Endothelial cell of umbilical vein (primary cell): Measurements from ENCODE around the gene ZNF580. TPM values are rescaled to one million over a fixed set of nuclear protein-coding genes. Genes with fewer than 3 reads are reported as not detected.
A peak's percentile ranks its signal among the peaks of the same experiment; 100 is the strongest.

Experiments
- BruUV-seq: library from RNA; stranded (reverse); fragments of 400-500 nt; replicated peaks from 2 replicates; lab custom pipeline; 2021; lab: Mats Ljungman, UMichigan
- CTCF ChIA-PET: fragments of 300-600, 350-600 bp; sonication (Branson Sonifier 250); formaldehyde crosslinking; loops from one replicate; lab custom pipeline; 2021; ENCODE audit warnings: antibody characterized with exemption, inconsistent platforms; lab: Charles Lee
- POLR2A ChIA-PET: fragments of 300-600, 350-600 bp; sonication (Branson Sonifier 250); formaldehyde crosslinking; loops from one replicate; lab custom pipeline; 2021; ENCODE audit warnings: antibody characterized with exemption, inconsistent platforms; lab: Charles Lee
- DNase-seq: peaks from one replicate; pipeline ENCODE4 v3.0.0-alpha.2; 2011; ENCODE audit warnings: low read depth, low spot score
- FAIRE-seq: peaks from 2 replicates; lab custom pipeline; 2011; peaks lifted over from hg19 to GRCh38; lab: Jason Lieb, UNC
- H2AFZ ChIP-seq: 2 replicates; pipeline ENCODE4 v1.6.0; 2012; ENCODE audit warnings: low read depth, low read length, control low read depth, inconsistent platforms
- H3K27ac ChIP-seq: 2 replicates; pipeline ENCODE4 v1.5.1; 2011; ENCODE audit warnings: low read depth, mild to moderate bottlenecking, control low read depth, low read length, moderate library complexity; ENCODE audit not compliant: insufficient read depth
- H3K27me3 ChIP-seq, 2 experiments: 2 replicates each; pipeline versions ENCODE4 v1.6.0 to v1.6.1; 2011; ENCODE audit warnings: low read length in 2 of 2, mixed read lengths in 1 of 2; ENCODE audit not compliant: control insufficient read depth in 2 of 2, insufficient read depth in 2 of 2
- H3K36me3 ChIP-seq, 2 experiments: 2 replicates in 1 of 2; 3 replicates in 1 of 2; pipeline ENCODE4 v1.5.1; 2011; ENCODE audit warnings: low read length in 2 of 2, mild to moderate bottlenecking in 1 of 2, moderate library complexity in 1 of 2; ENCODE audit not compliant: control insufficient read depth in 2 of 2, insufficient read depth in 2 of 2; ENCODE audit errors: extremely low read depth in 1 of 2
- H3K4me1 ChIP-seq: 3 replicates; pipeline ENCODE4 v1.5.1; 2011; ENCODE audit warnings: mild to moderate bottlenecking, low read length; ENCODE audit not compliant: control insufficient read depth, insufficient read depth; ENCODE audit errors: extremely low read depth
- H3K4me2 ChIP-seq: 2 replicates; pipeline ENCODE4 v1.6.1; 2011; ENCODE audit warnings: low read length, control low read depth, mixed read lengths; ENCODE audit not compliant: insufficient read depth
- H3K4me3 ChIP-seq, 3 experiments: fragments of 200-600 bp in 1 of 3; sonication (generic), shearing (Covaris generic) in 1 of 3; replicated peaks in 1 of 3; 2 replicates each; pipeline ENCODE4 v1.5.1; 2011 to 2016; ENCODE audit warnings: control low read depth in 3 of 3, low read length in 3 of 3, mild to moderate bottlenecking in 2 of 3, inconsistent platforms in 1 of 3, low read depth in 1 of 3, moderate library complexity in 1 of 3; ENCODE audit not compliant: insufficient read depth in 1 of 3
- H3K79me2 ChIP-seq: 2 replicates; pipeline ENCODE4 v1.6.0; 2012; ENCODE audit warnings: low read length, inconsistent platforms; ENCODE audit not compliant: control insufficient read depth, insufficient read depth
- H3K9ac ChIP-seq: replicated peaks from 2 replicates; pipeline ENCODE3; 2011; ENCODE audit warnings: low read length, control low read depth; ENCODE audit not compliant: insufficient read depth; ENCODE audit errors: extremely low read depth
- H3K9me1 ChIP-seq: replicated peaks from 3 replicates; pipeline ENCODE4 v1.6.0; 2011; ENCODE audit warnings: mild to moderate bottlenecking, low read length; ENCODE audit not compliant: control insufficient read depth, insufficient read depth; ENCODE audit errors: extremely low read depth
- H3K9me3 ChIP-seq: replicated peaks from 2 replicates; pipeline ENCODE4 v1.5.1; 2012; ENCODE audit warnings: low read length, inconsistent platforms; ENCODE audit not compliant: control insufficient read depth, insufficient read depth
- H4K20me1 ChIP-seq: replicated peaks from 2 replicates; pipeline ENCODE3; 2011; ENCODE audit warnings: mild to moderate bottlenecking, low read length; ENCODE audit not compliant: control insufficient read depth, insufficient read depth; ENCODE audit errors: extremely low read depth
- FOS ChIP-seq: IDR thresholded peaks from 2 replicates; pipeline ENCODE4 v1.6.1; 2011; ENCODE audit warnings: mild to moderate bottlenecking, low read length, moderate library complexity, borderline replicate concordance; ENCODE audit not compliant: insufficient read depth
- GATA2 ChIP-seq: IDR thresholded peaks from 2 replicates; pipeline ENCODE4 v1.7.0; 2011; ENCODE audit warnings: low read depth, mild to moderate bottlenecking, moderate library complexity, mixed read lengths, low read length; ENCODE audit not compliant: insufficient read length, insufficient read depth
- POLR2A ChIP-seq: IDR thresholded peaks from 2 replicates; pipeline ENCODE4 v1.6.1; 2012; ENCODE audit warnings: low read depth, mild to moderate bottlenecking, control low read depth, low read length
- POLR2AphosphoS5 ChIP-seq: IDR thresholded peaks from 2 replicates; pipeline ENCODE4 v1.6.1; 2012; ENCODE audit warnings: low read depth, mild to moderate bottlenecking, control low read depth, low read length, moderate library complexity; ENCODE audit not compliant: insufficient read depth
- dilution Hi-C: fragments of 300-500 bp; cut with MboI; formaldehyde crosslinking; loops from one replicate; pipeline ENCODE4 v1.15.0; 2019; ENCODE audit warnings: low sequenced_read_pairs; ENCODE audit not compliant: extremely low pct_ligation_motif_present
- intact Hi-C: fragments of 100-400 bp; cut with micrococcal nuclease; formaldehyde crosslinking; loops from one replicate; pipeline ENCODE4 v1.10.0; 2022
- polyA plus RNA-seq, 4 experiments: library from polyadenylated mRNA; depleted of rRNA in 3 of 4; stranded (reverse) in 3 of 4; unstranded in 1 of 4; fragments of >200 nt; gene quantifications; 2 replicates each; pipeline versions ENCODE4 v1.2.1 to v1.2.3, GENCODE V29; 2011 to 2012; ENCODE audit warnings: missing spikeins in 1 of 4
- total RNA-seq: library from RNA; stranded (reverse); gene quantifications from 2 replicates; pipeline ENCODE4 v1.2.3, GENCODE V29; 2021
- TF ChIP-seq, protein P1 (sequence below), 2 donors: IDR thresholded peaks; 1 replicate in 1 of 2; 2 replicates in 1 of 2; pipeline ENCODE4 v1.5.1; 2011; ENCODE audit warnings: low read length in 2 of 2, mild to moderate bottlenecking in 2 of 2, moderate library complexity in 2 of 2, control low read depth in 1 of 2, inconsistent platforms in 1 of 2, low read depth in 1 of 2; ENCODE audit not compliant: insufficient read depth in 1 of 2; ENCODE audit errors: extremely low read depth in 1 of 2
- TF ChIP-seq, protein P2 (sequence below): IDR thresholded peaks from 2 replicates; pipeline ENCODE4 v1.6.1; 2011; ENCODE audit not compliant: insufficient read depth, insufficient read length

Gene ZNF580
- total and polyA plus RNA-seq, 2 donors (not counting 3 experiments of a cell fraction or from before 2014, with no cell fraction given): 13.7 to 41.1 TPM

DNA sequence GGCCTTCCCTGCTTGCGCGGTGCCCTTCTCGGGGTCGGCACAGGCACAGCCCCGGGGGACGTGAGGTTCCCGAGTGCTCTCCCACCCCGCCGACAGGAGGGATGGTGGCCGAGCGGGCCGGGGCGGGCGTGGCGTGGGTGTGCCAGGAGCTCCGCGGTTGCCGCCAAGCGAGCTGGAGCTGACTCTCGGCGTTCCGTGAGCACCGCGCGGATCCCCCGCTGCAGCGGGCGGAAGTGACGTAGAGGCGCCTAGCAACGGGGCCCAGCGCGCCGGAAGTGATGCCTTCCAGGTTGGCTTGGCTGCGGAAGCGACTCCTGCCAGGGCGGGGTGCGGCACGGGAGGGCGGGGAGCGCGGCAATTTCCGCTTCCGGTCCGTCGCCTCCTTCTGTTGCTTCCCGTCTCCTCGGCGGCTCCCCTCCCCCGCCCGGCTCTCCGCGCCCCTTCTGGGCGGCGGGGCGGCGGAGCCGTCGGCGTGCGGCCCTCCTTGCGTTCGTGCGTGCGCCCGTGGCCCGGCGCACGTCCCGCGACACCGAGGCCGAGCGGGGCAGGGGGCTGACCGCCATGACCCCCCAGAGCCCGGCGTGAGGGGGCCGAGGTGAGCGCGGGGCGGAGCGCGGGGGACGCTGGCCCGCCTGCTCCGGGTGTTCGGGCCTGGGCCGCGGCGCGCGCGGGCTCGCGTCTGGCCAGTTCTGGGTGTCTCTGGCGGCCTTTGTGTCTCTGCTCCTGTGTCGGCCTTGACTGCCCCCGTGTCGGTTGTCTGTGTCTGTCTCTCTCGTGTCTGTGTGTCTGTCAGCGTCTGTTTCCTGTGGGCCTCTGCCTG lies 34.2 kb downstream of the ZNF580 start, which contains the start of gene EPN1:
Gene EPN1, plus strand, starts transcription at position 386 of the 820 bp plus-strand sequence. CDS start 3,402 bp downstream, outside the sequence.
- CTCF ChIA-PET: no interaction called here
- H4K20me1 ChIP-seq: peaks cover 5% of the 10 kb centered on the region
- peaks cover 79% of the 10 kb centered on the region for H3K79me2 ChIP-seq
- H3K36me3 ChIP-seq: peaks cover 19 to 21% of the 10 kb centered on the region in 2 experiments
- no peaks in the 10 kb centered on the region for H3K9me3 ChIP-seq
- intact Hi-C loops: loop anchor here (1.0 kb wide), 1 partner anchor 21 kb away; no protein-coding TSS in a partner anchor
- peak; percentile 91 for TF ChIP-seq POLR2AphosphoS5
- TF ChIP-seq FOS: no peak
- TF ChIP-seq, protein P1, sequence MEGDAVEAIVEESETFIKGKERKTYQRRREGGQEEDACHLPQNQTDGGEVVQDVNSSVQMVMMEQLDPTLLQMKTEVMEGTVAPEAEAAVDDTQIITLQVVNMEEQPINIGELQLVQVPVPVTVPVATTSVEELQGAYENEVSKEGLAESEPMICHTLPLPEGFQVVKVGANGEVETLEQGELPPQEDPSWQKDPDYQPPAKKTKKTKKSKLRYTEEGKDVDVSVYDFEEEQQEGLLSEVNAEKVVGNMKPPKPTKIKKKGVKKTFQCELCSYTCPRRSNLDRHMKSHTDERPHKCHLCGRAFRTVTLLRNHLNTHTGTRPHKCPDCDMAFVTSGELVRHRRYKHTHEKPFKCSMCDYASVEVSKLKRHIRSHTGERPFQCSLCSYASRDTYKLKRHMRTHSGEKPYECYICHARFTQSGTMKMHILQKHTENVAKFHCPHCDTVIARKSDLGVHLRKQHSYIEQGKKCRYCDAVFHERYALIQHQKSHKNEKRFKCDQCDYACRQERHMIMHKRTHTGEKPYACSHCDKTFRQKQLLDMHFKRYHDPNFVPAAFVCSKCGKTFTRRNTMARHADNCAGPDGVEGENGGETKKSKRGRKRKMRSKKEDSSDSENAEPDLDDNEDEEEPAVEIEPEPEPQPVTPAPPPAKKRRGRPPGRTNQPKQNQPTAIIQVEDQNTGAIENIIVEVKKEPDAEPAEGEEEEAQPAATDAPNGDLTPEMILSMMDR (IDR thresholded peaks at IDR 0.05; ENCODE audit: extremely low read depth in 1 of 2, insufficient read depth in 1 of 2, low read depth in 1 of 2, low read length in 2 of 2): no peak
- no peak for TF ChIP-seq GATA2
- TF ChIP-seq, protein P2, sequence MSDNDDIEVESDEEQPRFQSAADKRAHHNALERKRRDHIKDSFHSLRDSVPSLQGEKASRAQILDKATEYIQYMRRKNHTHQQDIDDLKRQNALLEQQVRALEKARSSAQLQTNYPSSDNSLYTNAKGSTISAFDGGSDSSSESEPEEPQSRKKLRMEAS: no peak
- TF ChIP-seq POLR2A: peak; percentile 68
- no peaks in the 10 kb centered on the region for H3K9me1 ChIP-seq
- DNase-seq (peak; percentile 93), FAIRE-seq (peak; percentile 95)
- peaks cover 44% of the 10 kb centered on the region for H3K4me1 ChIP-seq
- H3K27ac ChIP-seq: peak within 1 kb of the TSS; percentile 68
- peak within 1 kb of the TSS; percentile 75 for H3K9ac ChIP-seq
- POLR2A ChIA-PET: no interaction called here
- no peak within 1 kb of the TSS for H2AFZ ChIP-seq
- dilution Hi-C loops: no loop called here
- H3K27me3 ChIP-seq: no peaks in the 10 kb centered on the region
- peak within 1 kb of the TSS; percentile 17 to 65 (median 63) for H3K4me3 ChIP-seq
- peak within 1 kb of the TSS; percentile 91 for H3K4me2 ChIP-seq
- BruUV-seq: no TSS peak
